Hepatocyte (in vitro differentiated cells): ENCODE results near the gene GJD3. TPM values are rescaled to one million over a fixed set of nuclear protein-coding genes. Genes with fewer than 3 reads are reported as not detected.

Experiments
- DNase-seq: peaks from one replicate; pipeline ENCODE4 v3.0.0-alpha.2; 2016; ENCODE audit warnings: low spot score
- H2AFZ ChIP-seq: fragments of 200-600 bp; sonication (generic); 2 replicates; pipeline ENCODE4 v1.6.0; 2016; ENCODE audit warnings: antibody characterized with exemption, mild to moderate bottlenecking
- H3K27ac ChIP-seq: fragments of 200-600 bp; sonication (generic); 2 replicates; pipeline ENCODE4 v1.5.1; 2016; ENCODE audit warnings: mild to moderate bottlenecking
- H3K27me3 ChIP-seq: fragments of 200-600 bp; sonication (generic); 2 replicates; pipeline ENCODE4 v1.6.1; 2016
- H3K36me3 ChIP-seq: fragments of 200-600 bp; sonication (generic); replicated peaks from 2 replicates; pipeline ENCODE4 v1.5.1; 2016; ENCODE audit warnings: low read depth; ENCODE audit not compliant: insufficient read depth
- H3K4me1 ChIP-seq: fragments of 200-600 bp; sonication (generic); 2 replicates; pipeline ENCODE4 v1.5.1; 2016; ENCODE audit warnings: mild to moderate bottlenecking, moderate library complexity; ENCODE audit not compliant: insufficient read depth
- H3K4me2 ChIP-seq: fragments of 200-600 bp; sonication (generic); 2 replicates; pipeline ENCODE4 v1.6.0; 2016
- H3K4me3 ChIP-seq: fragments of 200-600 bp; sonication (generic); 2 replicates; pipeline ENCODE4 v1.5.1; 2016; ENCODE audit warnings: mild to moderate bottlenecking
- H3K79me2 ChIP-seq: fragments of 200-600 bp; sonication (generic); 2 replicates; pipeline ENCODE4 v1.6.0; 2017; ENCODE audit warnings: mild to moderate bottlenecking
- H3K9me2 ChIP-seq: fragments of 200-600 bp; sonication (generic); replicated peaks from 2 replicates; pipeline ENCODE4 v1.6.0; 2017; ENCODE audit warnings: mild to moderate bottlenecking; ENCODE audit not compliant: insufficient read depth
- H3K9me3 ChIP-seq: fragments of 200-600 bp; sonication (generic); 2 replicates; pipeline ENCODE4 v1.5.1; 2016; ENCODE audit warnings: low read depth, mild to moderate bottlenecking
- H4K20me1 ChIP-seq: fragments of 200-600 bp; sonication (generic); 2 replicates; pipeline ENCODE4 v1.6.0; 2016; ENCODE audit warnings: mild to moderate bottlenecking; ENCODE audit not compliant: insufficient read depth, poor library complexity, severe bottlenecking
- EZH2 ChIP-seq: fragments of 200-600 bp; sonication (generic); IDR thresholded peaks from 2 replicates; pipeline ENCODE4 v1.6.1; 2016; ENCODE audit warnings: antibody characterized with exemption, mild to moderate bottlenecking, borderline replicate concordance
- EZH2phosphoT487 ChIP-seq: fragments of 200-600 bp; sonication (generic); IDR thresholded peaks from one replicate; pipeline ENCODE4 v1.6.1; 2018; ENCODE audit warnings: antibody characterized with exemption, mild to moderate bottlenecking, low read depth, moderate library complexity; ENCODE audit not compliant: unreplicated experiment, severe bottlenecking
- WGBS: methylation state at CpG from one replicate; pipeline ENCODE4 v1.1.6; 2016; ENCODE audit warnings: low lambda C conversion rate; ENCODE audit errors: missing lambda C conversion rate; 5-methylcytosine and 5-hydroxymethylcytosine counted together
- polyA plus RNA-seq: library from polyadenylated mRNA; unstranded; fragments of >200 nt; fragmentation: Nextera tagmentation; extraction: Ambion mirVana; gene quantifications from 2 replicates; pipeline ENCODE4 v1.2.1, GENCODE V29; 2016
- total RNA-seq: library from RNA; depleted of rRNA; stranded (reverse); fragments of >200 nt; gene quantifications from 2 replicates; pipeline ENCODE4 v1.2.3, GENCODE V29; 2014
- TF ChIP-seq, protein P1 (sequence below): fragments of 200-600 bp; sonication (generic); IDR thresholded peaks from 2 replicates; pipeline ENCODE4 v1.5.1; 2016; ENCODE audit warnings: antibody characterized with exemption, mild to moderate bottlenecking; ENCODE audit not compliant: poor library complexity

GJD3 gene
- total and polyA plus RNA-seq, 2 experiments from 2014 or later, result 0.47 to 3.8 TPM

DNA sequence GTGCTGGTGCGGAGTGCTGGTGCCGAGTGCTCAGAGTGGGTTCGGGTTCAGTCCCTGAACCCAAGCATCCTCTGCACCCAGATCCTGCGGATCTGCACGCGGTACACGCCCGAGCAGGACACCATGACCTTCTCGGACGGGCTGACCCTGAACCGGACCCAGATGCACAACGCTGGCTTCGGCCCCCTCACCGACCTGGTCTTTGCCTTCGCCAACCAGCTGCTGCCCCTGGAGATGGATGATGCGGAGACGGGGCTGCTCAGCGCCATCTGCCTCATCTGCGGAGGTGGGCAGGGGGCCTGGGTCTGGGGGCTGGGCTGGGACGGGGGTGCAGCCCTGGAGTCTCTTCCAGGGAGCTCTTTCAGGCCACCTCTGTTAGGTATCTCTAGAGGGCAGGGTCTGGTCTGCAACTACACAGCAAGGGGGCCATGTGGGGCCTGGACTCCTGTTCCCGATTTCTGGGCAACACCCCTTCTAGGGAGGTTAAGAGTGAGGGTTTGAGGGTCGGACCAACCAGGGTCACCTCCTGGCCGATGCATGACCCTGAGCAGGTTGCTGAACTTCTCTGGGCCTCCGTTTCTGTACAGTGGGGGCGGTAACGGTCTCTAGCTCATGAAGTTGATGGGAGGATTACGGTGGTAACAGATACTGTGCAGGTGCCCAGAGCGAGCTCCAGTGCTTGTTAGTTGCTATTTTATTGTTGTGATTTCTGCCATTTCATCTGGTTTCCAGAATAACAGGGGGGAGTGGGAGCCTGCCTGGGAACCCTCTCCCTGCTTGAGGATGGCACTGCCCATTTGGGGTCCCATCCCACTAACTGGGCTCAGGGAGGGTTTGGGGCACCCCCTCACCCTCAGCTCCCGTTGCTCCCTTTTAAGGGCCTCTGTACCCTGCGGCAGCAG, 10.1 kb downstream of the GJD3 start:
- Histone ChIP-seq H3K79me2 (peaks cover 16% of the 10 kb centered on the region), H3K36me3 (no peaks in the 10 kb centered on the region), H4K20me1 (peaks cover 12% of the 10 kb centered on the region), H3K27ac (no peak overlapping the region), H3K27me3 (no peaks in the 10 kb centered on the region), H3K4me1 (peaks cover 30% of the 10 kb centered on the region), H3K9me3 (no peaks in the 10 kb centered on the region), H3K9me2 (no peaks in the 10 kb centered on the region), H3K4me2 (no peak overlapping the region), H2AFZ (no peak overlapping the region), H3K4me3 (no peak overlapping the region)
- no peak for TF ChIP-seq EZH2
- TF ChIP-seq, protein P1, sequence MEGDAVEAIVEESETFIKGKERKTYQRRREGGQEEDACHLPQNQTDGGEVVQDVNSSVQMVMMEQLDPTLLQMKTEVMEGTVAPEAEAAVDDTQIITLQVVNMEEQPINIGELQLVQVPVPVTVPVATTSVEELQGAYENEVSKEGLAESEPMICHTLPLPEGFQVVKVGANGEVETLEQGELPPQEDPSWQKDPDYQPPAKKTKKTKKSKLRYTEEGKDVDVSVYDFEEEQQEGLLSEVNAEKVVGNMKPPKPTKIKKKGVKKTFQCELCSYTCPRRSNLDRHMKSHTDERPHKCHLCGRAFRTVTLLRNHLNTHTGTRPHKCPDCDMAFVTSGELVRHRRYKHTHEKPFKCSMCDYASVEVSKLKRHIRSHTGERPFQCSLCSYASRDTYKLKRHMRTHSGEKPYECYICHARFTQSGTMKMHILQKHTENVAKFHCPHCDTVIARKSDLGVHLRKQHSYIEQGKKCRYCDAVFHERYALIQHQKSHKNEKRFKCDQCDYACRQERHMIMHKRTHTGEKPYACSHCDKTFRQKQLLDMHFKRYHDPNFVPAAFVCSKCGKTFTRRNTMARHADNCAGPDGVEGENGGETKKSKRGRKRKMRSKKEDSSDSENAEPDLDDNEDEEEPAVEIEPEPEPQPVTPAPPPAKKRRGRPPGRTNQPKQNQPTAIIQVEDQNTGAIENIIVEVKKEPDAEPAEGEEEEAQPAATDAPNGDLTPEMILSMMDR, result no peak
- no peak for TF ChIP-seq EZH2phosphoT487
- WGBS, result 79% methylated on average over 29 of the region's 30 CpGs
- DNase-seq, result no peak

DNA sequence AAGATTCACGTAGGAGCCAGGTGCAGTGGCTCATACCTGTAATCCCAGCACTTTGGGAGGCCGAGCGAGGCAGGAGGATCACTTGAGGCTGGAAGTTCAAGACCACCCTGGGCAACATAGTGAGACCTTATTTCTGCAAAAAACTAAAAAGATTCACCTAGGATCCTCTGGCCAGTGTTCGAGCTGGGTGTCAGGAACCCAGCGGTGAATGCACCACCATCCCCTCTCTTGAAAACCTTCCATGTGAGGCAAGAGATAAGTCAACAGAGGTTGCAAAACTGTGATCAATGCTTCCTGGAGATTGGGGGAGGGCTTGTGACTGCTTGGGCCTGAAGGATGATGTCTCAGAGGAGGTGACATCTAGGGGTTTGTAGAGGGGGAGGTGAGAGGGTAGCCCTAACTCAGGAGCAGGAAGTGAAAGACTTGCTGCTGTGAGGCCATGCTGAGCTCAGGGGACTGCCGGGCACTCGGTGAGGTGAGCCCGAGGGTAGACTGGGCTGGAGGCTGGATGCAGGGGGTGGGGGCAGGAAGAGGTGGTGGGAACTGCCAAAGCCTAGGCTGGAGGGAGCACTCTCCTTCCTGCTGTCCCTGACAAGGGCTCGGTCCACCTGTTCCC, 11.7 kb downstream of the GJD3 start:
- H3K4me3 ChIP-seq, result no peak overlapping the region
- H3K79me2 ChIP-seq, result peaks cover 32% of the 10 kb centered on the region
- H2AFZ ChIP-seq, result no peak overlapping the region
- no peak overlapping the region for H3K27ac ChIP-seq
- 77% methylated on average over 9 of the region's 9 CpGs for WGBS
- H3K9me3 ChIP-seq, result no peaks in the 10 kb centered on the region
- peaks cover 46% of the 10 kb centered on the region for H3K4me1 ChIP-seq
- peaks cover 19% of the 10 kb centered on the region for H4K20me1 ChIP-seq
- H3K27me3 ChIP-seq, result no peaks in the 10 kb centered on the region
- no peak for TF ChIP-seq EZH2phosphoT487
- H3K9me2 ChIP-seq, result no peaks in the 10 kb centered on the region
- no peak overlapping the region for H3K4me2 ChIP-seq
- H3K36me3 ChIP-seq, result no peaks in the 10 kb centered on the region
- no peak for DNase-seq

DNA sequence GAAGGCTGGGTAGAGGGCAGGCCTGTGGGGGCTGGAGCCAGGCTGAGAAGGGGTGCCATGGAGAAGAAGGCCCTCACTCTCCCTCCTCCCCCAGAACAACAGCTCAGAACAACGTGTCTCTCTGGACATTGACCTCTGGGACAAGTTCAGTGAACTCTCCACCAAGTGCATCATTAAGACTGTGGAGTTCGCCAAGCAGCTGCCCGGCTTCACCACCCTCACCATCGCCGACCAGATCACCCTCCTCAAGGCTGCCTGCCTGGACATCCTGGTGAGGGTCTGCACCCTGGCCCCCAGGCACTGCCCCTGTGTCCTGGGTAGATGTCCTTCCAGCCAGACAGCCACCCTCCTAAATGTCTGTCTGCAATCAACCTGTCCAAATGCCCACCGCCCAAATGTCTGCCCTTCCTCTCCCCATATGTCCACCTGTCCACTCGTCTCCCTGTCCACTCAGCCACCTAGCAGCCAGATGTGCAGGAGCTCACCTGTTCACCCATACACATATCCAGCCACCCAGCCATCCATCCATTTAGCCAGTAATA, 12.2 kb downstream of the GJD3 start:
- Histone ChIP-seq H3K4me2 (no peak overlapping the region), H3K36me3 (no peaks in the 10 kb centered on the region), H3K27ac (no peak overlapping the region), H4K20me1 (peaks cover 24% of the 10 kb centered on the region), H3K4me1 (peaks cover 51% of the 10 kb centered on the region), H3K79me2 (peaks cover 38% of the 10 kb centered on the region), H3K9me3 (no peaks in the 10 kb centered on the region), H3K9me2 (no peaks in the 10 kb centered on the region), H3K4me3 (no peak overlapping the region), H3K27me3 (no peaks in the 10 kb centered on the region), H2AFZ (no peak overlapping the region)
- no peak for DNase-seq
- WGBS, result 86% methylated on average over 7 of the region's 7 CpGs
- TF ChIP-seq, protein P1, result no peak
- TF ChIP-seq EZH2 (no peak), EZH2phosphoT487 (no peak)
